ENCODE measurements around the gene EGFR. TPM values are rescaled to one million over a fixed set of nuclear protein-coding genes. Genes with fewer than 3 reads are reported as not detected.

The EGFR gene
- total RNA-seq, 1 donor from 2014 or later = 5.0 TPM

GRCh38 chr7:55036950-55037736, 18.3 kb downstream of the EGFR start:
- H3K9me3 Mint-ChIP-seq (ENCODE audit: unreplicated experiment) = no peaks in the 10 kb centered on the region
- H3K4me3 Mint-ChIP-seq (ENCODE audit: unreplicated experiment) = no peak overlapping the region
- no peak overlapping the region for H3K27ac Mint-ChIP-seq (ENCODE audit: unreplicated experiment)
- TF ChIP-seq CTCF (IDR thresholded peaks at IDR 0.05; ENCODE audit: unreplicated experiment) = no peak
- no peaks in the 10 kb centered on the region for H3K4me1 Mint-ChIP-seq (ENCODE audit: unreplicated experiment)
- no peaks in the 10 kb centered on the region for H3K36me3 Mint-ChIP-seq (ENCODE audit: low read depth, unreplicated experiment)
- no peak for DNase-seq (ENCODE audit: low spot score)
- no peaks in the 10 kb centered on the region for H3K27me3 Mint-ChIP-seq (ENCODE audit: unreplicated experiment)

GRCh38 chr7:55043691-55044370, 25.0 kb downstream of the EGFR start:
- Mint-ChIP-seq H3K27ac (ENCODE audit: unreplicated experiment) (no peak overlapping the region), H3K9me3 (ENCODE audit: unreplicated experiment) (no peaks in the 10 kb centered on the region), H3K4me1 (ENCODE audit: unreplicated experiment) (no peaks in the 10 kb centered on the region), H3K27me3 (ENCODE audit: unreplicated experiment) (no peaks in the 10 kb centered on the region), H3K36me3 (ENCODE audit: low read depth, unreplicated experiment) (no peaks in the 10 kb centered on the region), H3K4me3 (ENCODE audit: unreplicated experiment) (no peak overlapping the region)
- no peak for DNase-seq (ENCODE audit: low spot score)
- TF ChIP-seq CTCF (IDR thresholded peaks at IDR 0.05; ENCODE audit: unreplicated experiment) = no peak

GRCh38 chr7:55044371-55044717, 25.5 kb downstream of the EGFR start:
- Mint-ChIP-seq H3K27me3 (ENCODE audit: unreplicated experiment) (no peaks in the 10 kb centered on the region), H3K4me3 (ENCODE audit: unreplicated experiment) (no peak overlapping the region), H3K27ac (ENCODE audit: unreplicated experiment) (no peak overlapping the region), H3K9me3 (ENCODE audit: unreplicated experiment) (no peaks in the 10 kb centered on the region), H3K36me3 (ENCODE audit: low read depth, unreplicated experiment) (no peaks in the 10 kb centered on the region), H3K4me1 (ENCODE audit: unreplicated experiment) (no peaks in the 10 kb centered on the region)
- TF ChIP-seq CTCF (IDR thresholded peaks at IDR 0.05; ENCODE audit: unreplicated experiment) = no peak
- DNase-seq (ENCODE audit: low spot score) = no peak

- no peak for DNase-seq (ENCODE audit: low spot score)
- Mint-ChIP-seq H3K9me3 (ENCODE audit: unreplicated experiment) (no peaks in the 10 kb centered on the region), H3K4me1 (ENCODE audit: unreplicated experiment) (no peaks in the 10 kb centered on the region), H3K36me3 (ENCODE audit: low read depth, unreplicated experiment) (no peaks in the 10 kb centered on the region), H3K4me3 (ENCODE audit: unreplicated experiment) (no peak overlapping the region), H3K27me3 (ENCODE audit: unreplicated experiment) (no peaks in the 10 kb centered on the region), H3K27ac (ENCODE audit: unreplicated experiment) (no peak overlapping the region)
- no peak for TF ChIP-seq CTCF (IDR thresholded peaks at IDR 0.05; ENCODE audit: unreplicated experiment)
Measured at GRCh38 chr7:55044791-55045190, 26.0 kb downstream of the EGFR start.
